ENCODE data around the gene TENT4A. TPM values are rescaled to one million over a fixed set of nuclear protein-coding genes. Genes with fewer than 3 reads are reported as not detected.

TENT4A gene
- total RNA-seq, 4 donors from 2014 or later: 11.9 to 15.2 (median 12.7) TPM

- Histone ChIP-seq H3K27me3 (no peaks in the 10 kb centered on the region), H3K9me3 (no peaks in the 10 kb centered on the region), H3K36me3 (peaks cover 0 to 49% of the 10 kb centered on the region in 2 donors), H3K4me3 (no peak overlapping the region), H3K27ac (no peak overlapping the region), H3K4me1 (peaks cover 4% of the 10 kb centered on the region in 2 donors)
- TF ChIP-seq POLR2A (IDR thresholded peaks at IDR 0.05): no peak
- no peak for TF ChIP-seq CTCF (IDR thresholded peaks at IDR 0.05 in 4 of 5, conservative IDR thresholded peaks at IDR 0.05 in 1 of 5)
- intact Hi-C loops (cut with DNase I; ENCODE audit: low total_unique reads) (no loop called here), in situ Hi-C loops (cut with MboI; ENCODE audit: low sequenced_read_pairs in 4 of 4) (no loop called here)
- DNase-seq (no peak), ATAC-seq (no peak)
Measured at GRCh38 chr5:6757414-6757969, 44.3 kb downstream of the TENT4A start.

- DNase-seq: no peak
Measured at GRCh38 chr5:6758236-6758635, 45.0 kb downstream of the TENT4A start.

GRCh38 chr5:6758706-6759105, 45.5 kb downstream of the TENT4A start:
- Histone ChIP-seq H3K27ac (no peak overlapping the region), H3K36me3 (peaks cover 0 to 37% of the 10 kb centered on the region in 2 donors), H3K27me3 (no peaks in the 10 kb centered on the region), H3K4me1 (peaks cover 2 to 4% of the 10 kb centered on the region in 2 donors), H3K4me3 (no peak overlapping the region), H3K9me3 (no peaks in the 10 kb centered on the region)
- TF ChIP-seq POLR2A (IDR thresholded peaks at IDR 0.05) (no peak), CTCF (IDR thresholded peaks at IDR 0.05 in 4 of 5, conservative IDR thresholded peaks at IDR 0.05 in 1 of 5) (no peak)
- in situ Hi-C loops (cut with MboI; ENCODE audit: low sequenced_read_pairs in 4 of 4): no loop called here
- intact Hi-C loops (cut with DNase I; ENCODE audit: low total_unique reads): no loop called here
- DNase-seq (no peak), ATAC-seq (no peak)

More at GRCh38 chr5:6758236-6758635, 45.0 kb downstream of the TENT4A start:
- H3K36me3 ChIP-seq: peaks cover 0 to 41% of the 10 kb centered on the region in 2 donors
- no peak for ATAC-seq
- no peak overlapping the region for H3K27ac ChIP-seq
- TF ChIP-seq POLR2A (IDR thresholded peaks at IDR 0.05): no peak
- TF ChIP-seq CTCF (IDR thresholded peaks at IDR 0.05 in 4 of 5, conservative IDR thresholded peaks at IDR 0.05 in 1 of 5): no peak
- in situ Hi-C loops (cut with MboI; ENCODE audit: low sequenced_read_pairs in 4 of 4) (no loop called here), intact Hi-C loops (cut with DNase I; ENCODE audit: low total_unique reads) (no loop called here)
- H3K4me1 ChIP-seq: peaks cover 4% of the 10 kb centered on the region in 2 donors
- H3K9me3 ChIP-seq: no peaks in the 10 kb centered on the region
- no peaks in the 10 kb centered on the region for H3K27me3 ChIP-seq
- no peak overlapping the region for H3K4me3 ChIP-seq

- Histone ChIP-seq H3K9me3 (no peaks in the 10 kb centered on the region), H3K4me3 (no peak overlapping the region), H3K4me1 (peaks cover 0 to 4% of the 10 kb centered on the region in 2 donors), H3K36me3 (peaks cover 0 to 30% of the 10 kb centered on the region in 2 donors), H3K27ac (peak overlapping the region in 2 of 4 donors; percentile 46 to 59), H3K27me3 (no peaks in the 10 kb centered on the region)
- in situ Hi-C loops (cut with MboI; ENCODE audit: low sequenced_read_pairs in 4 of 4) (no loop called here), intact Hi-C loops (cut with DNase I; ENCODE audit: low total_unique reads) (no loop called here)
- DNase-seq (no peak), ATAC-seq (peak in 1 of 2 donors; percentile 18)
- no peak for TF ChIP-seq CTCF (IDR thresholded peaks at IDR 0.05 in 4 of 5, conservative IDR thresholded peaks at IDR 0.05 in 1 of 5)
- TF ChIP-seq POLR2A (IDR thresholded peaks at IDR 0.05): no peak
Measured at GRCh38 chr5:6759401-6759800, 46.2 kb downstream of the TENT4A start.
